K562 (cell line): ENCODE results near the gene MAP1LC3A. TPM values are rescaled to one million over a fixed set of nuclear protein-coding genes. Genes with fewer than 3 reads are reported as not detected.

ENCODE experiments used
- PHB2 ChIP-seq: fragments of 450-650 bp; IDR thresholded peaks from 2 replicates; pipeline ENCODE4 v1.6.1; 2017; ENCODE audit warnings: low read depth
- U2AF1 ChIP-seq: fragments of 200-400 bp; formaldehyde crosslinking; optimal IDR thresholded peaks from 2 replicates; pipeline ENCODE3; 2017; ENCODE audit warnings: mild to moderate bottlenecking, low read depth, low read length, moderate library complexity
- ZFP91 ChIP-seq: sonication (generic); formaldehyde crosslinking; IDR thresholded peaks from 2 replicates; pipeline ENCODE4 v1.8.0; 2022; ENCODE audit warnings: mild to moderate bottlenecking, missing genetic modification reagents
- ZNF780A ChIP-seq: fragments of 250-450 bp; sonication (Bioruptor Pico); IDR thresholded peaks from 2 replicates; pipeline ENCODE4 v1.5.0; 2021; ENCODE audit warnings: mild to moderate bottlenecking
- polyA plus RNA-seq, 8 experiments: library from polyadenylated mRNA; depleted of rRNA in 4 of 8; stranded (reverse) in 5 of 8; unstranded in 3 of 8; fragments of >200 nt; fragmentation: Nextera tagmentation in 2 of 8; fragmentation: Illumina TruSeq in 1 of 8; extraction: Ambion mirVana in 2 of 8; extraction: Trizol in 1 of 8; gene quantifications; 2 replicates each; pipeline versions ENCODE4 v1.2.1 to v1.2.3, GENCODE V29; 2011 to 2014; ENCODE audit warnings: inconsistent platforms in 1 of 8, missing spikeins in 1 of 8
- total RNA-seq, 7 experiments: library from RNA; depleted of rRNA in 6 of 7; stranded (reverse); fragments of >200 nt in 6 of 7; fragmentation: Illumina TruSeq in 2 of 7; extraction: Trizol in 2 of 7; gene quantifications; 2 replicates each; pipeline versions ENCODE4 v1.2.1 to v1.2.3, GENCODE V29; 2011 to 2021; ENCODE audit warnings: low replicate concordance in 1 of 7
- TF ChIP-seq, protein P1 (sequence below): fragments of 450-650 bp; IDR thresholded peaks from 2 replicates; pipeline ENCODE4 v1.6.1; 2017; ENCODE audit warnings: mild to moderate bottlenecking, moderate library complexity
- TF ChIP-seq, protein P2 (sequence below): sonication (generic); formaldehyde crosslinking; IDR thresholded peaks from 2 replicates; pipeline ENCODE4 v1.8.1; 2023; ENCODE audit warnings: mild to moderate bottlenecking, missing genetic modification reagents

The MAP1LC3A gene
- total and polyA plus RNA-seq, 9 of the 15 experiments (the other 6 are each of a cell fraction or from before 2014, with no cell fraction given): 0.27 to 0.38 TPM; not detected in 7

GRCh38 chr20:34582221-34582620, 23.7 kb downstream of the MAP1LC3A start (continued):
- TF ChIP-seq ZFP91 (CRISPR knock-in tag) (no peak), ZNF780A (no peak), PHB2 (no peak), U2AF1 (no peak)
- TF ChIP-seq, protein P1, sequence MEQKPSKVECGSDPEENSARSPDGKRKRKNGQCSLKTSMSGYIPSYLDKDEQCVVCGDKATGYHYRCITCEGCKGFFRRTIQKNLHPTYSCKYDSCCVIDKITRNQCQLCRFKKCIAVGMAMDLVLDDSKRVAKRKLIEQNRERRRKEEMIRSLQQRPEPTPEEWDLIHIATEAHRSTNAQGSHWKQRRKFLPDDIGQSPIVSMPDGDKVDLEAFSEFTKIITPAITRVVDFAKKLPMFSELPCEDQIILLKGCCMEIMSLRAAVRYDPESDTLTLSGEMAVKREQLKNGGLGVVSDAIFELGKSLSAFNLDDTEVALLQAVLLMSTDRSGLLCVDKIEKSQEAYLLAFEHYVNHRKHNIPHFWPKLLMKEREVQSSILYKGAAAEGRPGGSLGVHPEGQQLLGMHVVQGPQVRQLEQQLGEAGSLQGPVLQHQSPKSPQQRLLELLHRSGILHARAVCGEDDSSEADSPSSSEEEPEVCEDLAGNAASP: no peak
- TF ChIP-seq, protein P2, sequence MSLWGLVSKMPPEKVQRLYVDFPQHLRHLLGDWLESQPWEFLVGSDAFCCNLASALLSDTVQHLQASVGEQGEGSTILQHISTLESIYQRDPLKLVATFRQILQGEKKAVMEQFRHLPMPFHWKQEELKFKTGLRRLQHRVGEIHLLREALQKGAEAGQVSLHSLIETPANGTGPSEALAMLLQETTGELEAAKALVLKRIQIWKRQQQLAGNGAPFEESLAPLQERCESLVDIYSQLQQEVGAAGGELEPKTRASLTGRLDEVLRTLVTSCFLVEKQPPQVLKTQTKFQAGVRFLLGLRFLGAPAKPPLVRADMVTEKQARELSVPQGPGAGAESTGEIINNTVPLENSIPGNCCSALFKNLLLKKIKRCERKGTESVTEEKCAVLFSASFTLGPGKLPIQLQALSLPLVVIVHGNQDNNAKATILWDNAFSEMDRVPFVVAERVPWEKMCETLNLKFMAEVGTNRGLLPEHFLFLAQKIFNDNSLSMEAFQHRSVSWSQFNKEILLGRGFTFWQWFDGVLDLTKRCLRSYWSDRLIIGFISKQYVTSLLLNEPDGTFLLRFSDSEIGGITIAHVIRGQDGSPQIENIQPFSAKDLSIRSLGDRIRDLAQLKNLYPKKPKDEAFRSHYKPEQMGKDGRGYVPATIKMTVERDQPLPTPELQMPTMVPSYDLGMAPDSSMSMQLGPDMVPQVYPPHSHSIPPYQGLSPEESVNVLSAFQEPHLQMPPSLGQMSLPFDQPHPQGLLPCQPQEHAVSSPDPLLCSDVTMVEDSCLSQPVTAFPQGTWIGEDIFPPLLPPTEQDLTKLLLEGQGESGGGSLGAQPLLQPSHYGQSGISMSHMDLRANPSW (CRISPR knock-in tag): no peak
